GM12878 (cell line): ENCODE results near the gene PLB1.

ENCODE experiments used
- CTCF ChIP-seq, 3 experiments: IDR thresholded peaks in 2 of 3; conservative IDR thresholded peaks in 1 of 3; 2 replicates each; pipeline ENCODE4 v1.5.1; 2011; ENCODE audit warnings: low read depth in 3 of 3, low read length in 3 of 3, mild to moderate bottlenecking in 3 of 3, control low read depth in 2 of 3, moderate library complexity in 2 of 3, inconsistent platforms in 1 of 3, mixed read lengths in 1 of 3; ENCODE audit not compliant: control insufficient read depth in 2 of 3, insufficient read depth in 1 of 3; ENCODE audit errors: extremely low read depth in 1 of 3
- EP300 ChIP-seq, 2 experiments: fragments of 150-350 bp in 1 of 2; IDR thresholded peaks; 2 replicates each; pipeline ENCODE4 v1.6.1; 2011 to 2012; ENCODE audit warnings: low read depth in 2 of 2, low read length in 2 of 2, borderline replicate concordance in 1 of 2, improper control_type of control experiment in 1 of 2, inconsistent platforms in 1 of 2; ENCODE audit not compliant: control insufficient read depth in 1 of 2
- EZH2 ChIP-seq: IDR thresholded peaks from 2 replicates; pipeline ENCODE4 v1.6.1; 2012; ENCODE audit warnings: low read depth, mild to moderate bottlenecking, control low read depth, inconsistent platforms, low read length, borderline replicate concordance; ENCODE audit not compliant: control insufficient read depth
- MYC ChIP-seq: IDR thresholded peaks from 2 replicates; pipeline ENCODE4 v1.6.1; 2011; ENCODE audit warnings: mild to moderate bottlenecking, low read length, moderate library complexity, inconsistent platforms; ENCODE audit not compliant: insufficient read depth, insufficient replicate concordance, insufficient read length, severe bottlenecking
- REST ChIP-seq: IDR thresholded peaks from 2 replicates; pipeline ENCODE4 v1.6.1; 2012; ENCODE audit warnings: mild to moderate bottlenecking, low read depth, low read length
- SREBF2 ChIP-seq: IDR thresholded peaks from 2 replicates; pipeline ENCODE4 v1.6.1; 2012; ENCODE audit warnings: mild to moderate bottlenecking, low read length
- TAF1 ChIP-seq: IDR thresholded peaks from 2 replicates; pipeline ENCODE4 v1.6.1; 2011; ENCODE audit warnings: mild to moderate bottlenecking, low read depth, low read length, borderline replicate concordance
- TBL1XR1 ChIP-seq: IDR thresholded peaks from 2 replicates; pipeline ENCODE4 v1.6.1; 2012; ENCODE audit warnings: low read depth, low read length, improper control_type of control experiment
- TCF12 ChIP-seq: IDR thresholded peaks from 2 replicates; pipeline ENCODE4 v1.6.1; 2011; ENCODE audit warnings: low read depth, mild to moderate bottlenecking, low read length
- TCF3 ChIP-seq: IDR thresholded peaks from 2 replicates; pipeline ENCODE4 v1.6.1; 2012; ENCODE audit warnings: low read depth, mild to moderate bottlenecking, low read length, borderline replicate concordance; ENCODE audit not compliant: insufficient read depth
- ZBTB33 ChIP-seq: fragments of 450-650 bp; IDR thresholded peaks from 2 replicates; pipeline ENCODE4 v1.6.1; 2017; ENCODE audit warnings: mild to moderate bottlenecking
- ZNF592 ChIP-seq: fragments of 450-650 bp; IDR thresholded peaks from 2 replicates; pipeline ENCODE4 v1.6.1; 2017; ENCODE audit warnings: mild to moderate bottlenecking, moderate library complexity
- ZNF622 ChIP-seq: fragments of 450-650 bp; IDR thresholded peaks from 2 replicates; pipeline ENCODE4 v1.6.1; 2017; ENCODE audit warnings: mild to moderate bottlenecking, inconsistent platforms
- ZNF687 ChIP-seq: fragments of 450-650 bp; IDR thresholded peaks from 2 replicates; pipeline ENCODE4 v1.6.1; 2017; ENCODE audit warnings: mild to moderate bottlenecking, moderate library complexity

- TF ChIP-seq TAF1 (no peak), EP300 (IDR thresholded peaks at IDR 0.05; ENCODE audit: borderline replicate concordance in 1 of 2, control insufficient read depth in 1 of 2, low read depth in 2 of 2, low read length in 2 of 2) (no peak), SREBF2 (no peak), EZH2 (no peak), ZNF687 (no peak), ZNF622 (no peak), CTCF (IDR thresholded peaks at IDR 0.05 in 2 of 3, conservative IDR thresholded peaks at IDR 0.05 in 1 of 3; ENCODE audit: control insufficient read depth in 2 of 3, extremely low read depth in 1 of 3, insufficient read depth in 1 of 3, low read depth in 3 of 3, low read length in 3 of 3) (no peak), TCF12 (no peak), MYC (no peak), ZBTB33 (no peak), TBL1XR1 (no peak), TCF3 (no peak), ZNF592 (no peak), REST (no peak)
These were observed 6.8 kb upstream of the PLB1 start for GRCh38 chr2:28488858-28489575.
